ENCODE measurements around the gene ZFP82.

Gene ZFP82

DNA sequence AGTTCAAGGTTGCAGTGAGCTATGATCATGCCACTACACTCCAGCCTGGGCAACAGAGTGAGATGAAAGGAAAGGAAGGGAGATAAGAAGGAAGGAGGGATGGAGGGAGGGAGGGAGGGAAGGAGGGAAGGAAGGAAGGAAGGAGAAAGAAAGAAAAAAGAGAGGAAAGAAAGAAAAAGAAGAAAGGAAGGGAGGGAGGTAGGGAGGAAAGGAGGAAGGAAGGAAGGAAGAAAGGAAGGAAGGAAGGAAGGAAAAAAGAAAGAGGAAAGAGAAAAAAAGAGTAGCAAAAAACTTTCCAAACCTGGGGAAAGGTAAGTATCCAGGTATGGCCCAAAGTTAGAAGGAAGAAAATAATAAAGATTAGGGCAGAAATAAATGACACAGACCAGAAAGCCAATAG lies 46.6 kb downstream of the ZFP82 start:
- TF ChIP-seq CTCF (IDR thresholded peaks at IDR 0.05; ENCODE audit: low read depth, low read length): no peak

GRCh38 chr19:36363845-36364244 lies 54.6 kb downstream of the ZFP82 start:
- TF ChIP-seq CTCF (IDR thresholded peaks at IDR 0.05; ENCODE audit: low read depth, low read length): no peak
- H3K4me3 ChIP-seq (ENCODE audit: low read depth, low read length): no peak overlapping the region

More for the DNA sequence above, 46.6 kb downstream of the ZFP82 start:
- no peak overlapping the region for H3K4me3 ChIP-seq (ENCODE audit: low read depth, low read length)

Measured in WI38 (cell line).